Spleen (tissue), 7 donors: ENCODE data around the gene CDON.

Experiments used
- CTCF ChIP-seq, 11 experiments: fragments of 200-600 bp in 7 of 11; fragments of 450-650 bp in 4 of 11; sonication (generic) in 4 of 11; IDR thresholded peaks in 8 of 11; conservative IDR thresholded peaks in 3 of 11; 1 replicate in 7 of 11; 2 replicates in 4 of 11; pipeline versions ENCODE4 v1.4.0 to v1.8.0; 2016 to 2021; ENCODE audit warnings: antibody characterized with exemption in 11 of 11, inconsistent platforms in 4 of 11, mild to moderate bottlenecking in 1 of 11
- POLR2A ChIP-seq, 3 donors: fragments of 450-650 bp; IDR thresholded peaks; one replicate each; pipeline ENCODE4 v1.5.1; 2017; ENCODE audit warnings: antibody characterized with exemption in 3 of 3, mild to moderate bottlenecking in 1 of 3
- POLR2AphosphoS5 ChIP-seq, 3 donors: sonication (generic); formaldehyde crosslinking; IDR thresholded peaks; one replicate each; pipeline ENCODE4 v1.5.1; 2017; ENCODE audit warnings: antibody characterized with exemption in 3 of 3
- donor health status: DM: no; HTN: no; CAD: no; lungs with moderate emphysema.
- donor health status: DM: no; HTN: no; CAD: no.
- donor health status: DM: no; HTN: no; CAD: no.

GRCh38 chr11:126098204-126098769 is 35.6 kb upstream of the CDON start:
- TF ChIP-seq POLR2A (IDR thresholded peaks at IDR 0.05) (no peak), CTCF (IDR thresholded peaks at IDR 0.05 in 8 of 11, conservative IDR thresholded peaks at IDR 0.05 in 3 of 11) (no peak), POLR2AphosphoS5 (IDR thresholded peaks at IDR 0.05) (no peak)
